Neural progenitor cell (in vitro differentiated cells): Measurements from ENCODE around the gene NEO1.

ENCODE experiments used
- CTCF ChIP-seq: fragments of 200-600 bp; sonication (generic); IDR thresholded peaks from 2 replicates; pipeline ENCODE4 v1.5.1; 2017; ENCODE audit warnings: antibody characterized with exemption, mild to moderate bottlenecking
- EZH2 ChIP-seq: fragments of 200-600 bp; sonication (generic); IDR thresholded peaks from 2 replicates; pipeline ENCODE4 v1.6.1; 2017; ENCODE audit warnings: antibody characterized with exemption, mild to moderate bottlenecking, moderate library complexity
- EZH2phosphoT487 ChIP-seq: fragments of 200-600 bp; sonication (generic); IDR thresholded peaks from 2 replicates; pipeline ENCODE4 v1.6.1; 2017; ENCODE audit warnings: antibody characterized with exemption

- TF ChIP-seq CTCF (peak; percentile 10), EZH2 (no peak), EZH2phosphoT487 (no peak)
Observed at GRCh38 chr15:73249499-73249898, 197.2 kb downstream of the NEO1 start.
